Nephron progenitor cell (in vitro differentiated cells): Measurements from ENCODE around the gene CASP10.
A peak's percentile ranks its signal among the peaks of the same experiment; 100 is the strongest.
"Not testable (repeated sequence)": the region's sequence is repeated elsewhere in the genome, so short reads cannot be mapped to it uniquely, and the experiment has no call there.

Source experiments
- DNase-seq: peaks from one replicate; pipeline ENCODE4 v3.0.0; 2021
- H3K27ac Mint-ChIP-seq: 2 replicates; pipeline ENCODE4 v1.8.0; 2021; ENCODE audit warnings: mild to moderate bottlenecking, moderate library complexity, mixed read lengths
- H3K27me3 Mint-ChIP-seq: 2 replicates; pipeline ENCODE4 v1.8.0; 2021; ENCODE audit warnings: mild to moderate bottlenecking, low read depth, mixed read lengths; ENCODE audit not compliant: poor library complexity
- H3K36me3 Mint-ChIP-seq: 2 replicates; pipeline ENCODE4 v1.8.0; 2021; ENCODE audit warnings: low read depth, mixed read lengths
- H3K4me1 Mint-ChIP-seq: 2 replicates; pipeline ENCODE4 v1.8.0; 2021; ENCODE audit warnings: mixed read lengths
- H3K4me3 Mint-ChIP-seq: 2 replicates; pipeline ENCODE4 v1.8.0; 2021; ENCODE audit warnings: mild to moderate bottlenecking, moderate library complexity, mixed read lengths
- H3K9me3 Mint-ChIP-seq: 2 replicates; pipeline ENCODE4 v1.8.0; 2021; ENCODE audit warnings: mild to moderate bottlenecking, moderate library complexity, mixed read lengths
- TF ChIP-seq, protein P1 (sequence below): fragments of 200-600 bp; sonication (generic); IDR thresholded peaks from 2 replicates; pipeline ENCODE4 v1.5.0; 2021; ENCODE audit warnings: antibody characterized with exemption

CASP10 gene

DNA sequence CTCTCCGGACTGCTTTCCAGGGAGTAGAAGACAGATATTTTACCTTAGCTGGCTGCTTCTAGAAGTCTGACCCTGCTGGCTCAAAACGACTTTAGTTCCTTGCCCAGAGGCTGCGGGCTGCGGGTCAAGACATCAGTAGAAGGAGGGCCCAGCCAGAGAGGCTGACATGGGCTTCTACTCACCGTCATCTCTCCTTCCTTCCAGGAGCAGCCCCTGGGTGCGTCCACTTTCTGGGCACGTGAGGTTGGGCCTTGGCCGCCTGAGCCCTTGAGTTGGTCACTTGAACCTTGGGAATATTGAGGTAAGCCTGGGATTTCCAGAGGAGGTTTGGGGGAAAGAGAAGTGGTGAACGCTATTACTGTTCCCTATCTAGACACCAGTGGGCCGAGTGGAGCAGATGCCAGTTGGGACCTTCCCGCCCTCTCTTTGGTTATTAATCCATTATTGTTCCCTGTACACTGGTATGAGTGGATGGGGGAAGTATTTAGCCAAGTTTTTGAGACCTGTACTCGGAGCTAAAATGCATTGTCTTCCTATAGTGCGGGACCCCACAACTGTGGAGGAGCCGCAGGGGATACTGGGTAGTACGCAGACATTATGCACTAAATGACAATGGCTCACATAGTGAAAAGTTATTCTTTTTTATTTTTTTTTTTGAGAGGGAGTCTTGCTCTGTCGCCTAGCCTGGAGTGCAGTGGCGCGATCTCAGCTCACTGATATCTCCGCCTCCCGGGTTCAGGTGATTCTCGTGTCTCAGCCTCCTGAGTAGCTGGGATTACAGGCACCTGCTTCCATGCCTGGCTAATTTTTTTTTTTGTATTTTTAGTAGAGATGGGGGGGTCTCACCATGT is 51.1 kb downstream of the CASP10 start:
- Mint-ChIP-seq H3K9me3 (peaks cover 5% of the 10 kb centered on the region), H3K27me3 (peaks cover 20% of the 10 kb centered on the region), H3K27ac (no peak overlapping the region), H3K36me3 (no peaks in the 10 kb centered on the region), H3K4me3 (no peak overlapping the region), H3K4me1 (no peaks in the 10 kb centered on the region)
- TF ChIP-seq, protein P1, sequence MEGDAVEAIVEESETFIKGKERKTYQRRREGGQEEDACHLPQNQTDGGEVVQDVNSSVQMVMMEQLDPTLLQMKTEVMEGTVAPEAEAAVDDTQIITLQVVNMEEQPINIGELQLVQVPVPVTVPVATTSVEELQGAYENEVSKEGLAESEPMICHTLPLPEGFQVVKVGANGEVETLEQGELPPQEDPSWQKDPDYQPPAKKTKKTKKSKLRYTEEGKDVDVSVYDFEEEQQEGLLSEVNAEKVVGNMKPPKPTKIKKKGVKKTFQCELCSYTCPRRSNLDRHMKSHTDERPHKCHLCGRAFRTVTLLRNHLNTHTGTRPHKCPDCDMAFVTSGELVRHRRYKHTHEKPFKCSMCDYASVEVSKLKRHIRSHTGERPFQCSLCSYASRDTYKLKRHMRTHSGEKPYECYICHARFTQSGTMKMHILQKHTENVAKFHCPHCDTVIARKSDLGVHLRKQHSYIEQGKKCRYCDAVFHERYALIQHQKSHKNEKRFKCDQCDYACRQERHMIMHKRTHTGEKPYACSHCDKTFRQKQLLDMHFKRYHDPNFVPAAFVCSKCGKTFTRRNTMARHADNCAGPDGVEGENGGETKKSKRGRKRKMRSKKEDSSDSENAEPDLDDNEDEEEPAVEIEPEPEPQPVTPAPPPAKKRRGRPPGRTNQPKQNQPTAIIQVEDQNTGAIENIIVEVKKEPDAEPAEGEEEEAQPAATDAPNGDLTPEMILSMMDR = no peak
- no peak for DNase-seq

DNA sequence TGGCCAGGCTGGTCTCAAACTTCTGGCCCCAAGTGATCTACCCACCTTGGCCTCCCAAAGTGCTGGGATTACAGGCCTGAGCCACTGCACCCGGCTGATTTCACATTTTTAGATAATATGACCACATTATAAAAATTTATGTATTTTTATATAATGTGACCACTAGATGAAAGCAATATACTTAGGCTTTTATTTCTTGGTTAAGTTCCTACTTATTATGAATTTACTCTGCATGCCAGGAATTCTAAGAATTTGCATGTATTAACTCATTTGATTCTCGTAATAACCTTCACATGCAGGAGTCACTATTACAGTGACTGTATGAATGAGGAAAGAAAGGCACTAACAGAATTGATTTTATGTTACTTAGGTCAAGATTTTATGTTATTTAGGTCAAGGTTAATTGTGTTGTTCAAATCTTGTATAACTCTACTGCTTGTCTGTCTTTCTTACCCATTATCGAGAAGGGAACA is 51.8 kb downstream of the CASP10 start:
- Mint-ChIP-seq H3K27ac (no peak overlapping the region), H3K4me1 (no peaks in the 10 kb centered on the region), H3K4me3 (no peak overlapping the region), H3K27me3 (peaks cover 17% of the 10 kb centered on the region), H3K36me3 (no peaks in the 10 kb centered on the region), H3K9me3 (peaks cover 9% of the 10 kb centered on the region)
- DNase-seq = no peak
- TF ChIP-seq, protein P1 = no peak

DNA sequence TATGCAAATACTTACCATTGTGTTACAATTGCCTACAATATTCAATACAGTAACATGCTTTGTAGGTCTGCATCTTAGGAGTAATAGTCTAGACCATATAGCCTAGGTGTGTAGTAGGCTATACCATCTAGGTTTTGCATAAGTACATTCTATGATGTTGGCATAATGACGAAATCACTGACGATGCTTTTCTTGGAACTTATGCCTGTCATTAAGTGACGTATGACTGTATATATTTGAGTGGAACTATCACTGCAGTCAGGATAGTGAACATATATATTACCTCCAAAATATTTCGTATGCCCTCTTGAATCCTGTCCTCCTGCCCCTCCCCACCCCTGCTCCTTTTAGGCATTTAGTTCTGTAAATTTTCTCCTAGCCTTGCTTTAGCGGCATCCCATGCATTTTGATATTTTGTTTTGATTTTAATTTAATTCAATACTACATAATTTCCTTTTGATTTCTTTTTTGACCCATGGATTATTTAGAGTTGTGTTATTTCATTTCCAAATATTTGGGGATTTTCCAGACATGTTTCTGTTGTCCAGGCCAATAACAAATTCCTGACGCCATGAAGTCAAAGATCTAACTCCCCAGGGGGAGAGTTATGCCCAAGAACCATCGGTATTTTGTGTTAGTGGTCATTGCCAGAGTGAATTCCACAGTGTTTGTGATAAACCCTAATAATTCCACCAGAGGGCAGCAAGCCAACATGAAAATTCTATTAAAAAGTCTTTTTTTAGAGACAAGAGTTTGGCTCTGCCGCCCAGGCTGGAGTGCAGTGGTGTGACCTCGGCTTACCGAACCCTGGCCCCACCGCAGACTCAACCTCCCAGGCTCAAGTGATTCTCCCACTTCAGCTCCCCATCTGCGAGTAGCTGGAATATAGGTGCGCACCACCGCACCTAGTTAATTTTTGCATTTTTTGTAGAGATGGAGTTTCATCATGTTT is 53.2 kb downstream of the CASP10 start:
- DNase-seq = peak; percentile 42
- no peak overlapping the region for H3K4me3 Mint-ChIP-seq
- TF ChIP-seq, protein P1 = peak; percentile 60

GRCh38 chr2:201237486-201238123 is 54.7 kb downstream of the CASP10 start:
- H3K9me3 Mint-ChIP-seq = peaks cover 29% of the 10 kb centered on the region
- H3K27ac Mint-ChIP-seq = no peak overlapping the region
- no peaks in the 10 kb centered on the region for H3K4me1 Mint-ChIP-seq
- peaks cover 10% of the 10 kb centered on the region for H3K27me3 Mint-ChIP-seq
- H3K4me3 Mint-ChIP-seq = no peak overlapping the region
- H3K36me3 Mint-ChIP-seq = no peaks in the 10 kb centered on the region
- TF ChIP-seq, protein P1 = no peak
- DNase-seq = no peak

More for the DNA sequence above, 53.2 kb downstream of the CASP10 start:
- H3K9me3 Mint-ChIP-seq = peaks cover 21% of the 10 kb centered on the region
- peaks cover 10% of the 10 kb centered on the region for H3K27me3 Mint-ChIP-seq
- no peaks in the 10 kb centered on the region for H3K4me1 Mint-ChIP-seq
- no peak overlapping the region for H3K27ac Mint-ChIP-seq
- no peaks in the 10 kb centered on the region for H3K36me3 Mint-ChIP-seq

DNA sequence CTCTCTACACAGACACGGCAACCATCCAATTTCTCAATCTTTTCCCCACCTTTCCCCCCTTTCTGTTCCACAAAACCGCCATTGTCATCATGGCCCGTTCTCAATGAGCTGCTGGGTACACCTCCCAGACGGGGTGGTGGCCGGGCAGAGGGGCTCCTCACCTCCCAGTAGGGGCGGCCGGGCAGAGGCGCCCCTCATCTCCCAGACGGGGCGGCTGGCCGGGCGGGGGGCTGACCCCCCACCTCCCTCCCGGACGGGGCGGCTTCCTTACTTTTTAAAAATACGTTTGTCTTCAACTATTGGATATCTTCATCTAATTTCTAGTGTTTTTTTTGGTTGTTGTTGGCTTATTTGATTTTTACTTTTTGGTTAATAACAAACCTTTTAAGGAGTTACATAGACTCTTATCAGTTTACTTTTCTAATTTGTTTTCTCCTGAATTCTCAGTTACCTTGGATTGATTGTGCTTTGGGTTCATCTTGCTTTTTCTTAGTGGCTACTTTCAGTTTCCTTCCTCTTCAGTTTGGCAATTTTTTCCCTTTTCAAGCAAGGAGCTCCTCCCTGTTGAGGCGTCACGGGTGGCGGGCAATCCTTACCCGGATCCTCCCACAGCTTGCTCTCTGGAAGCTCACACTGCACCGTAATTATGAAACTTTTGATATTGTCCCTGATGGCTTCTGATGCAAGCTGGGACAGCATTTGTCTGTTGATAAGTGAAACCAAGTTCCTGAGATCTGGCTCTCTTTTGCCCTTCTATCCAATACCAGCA is 56.4 kb downstream of the CASP10 start:
- not testable (repeated sequence) for H3K4me3 Mint-ChIP-seq, DNase-seq, H3K4me1 Mint-ChIP-seq, H3K36me3 Mint-ChIP-seq, H3K27ac Mint-ChIP-seq
- H3K27me3 Mint-ChIP-seq = peaks cover 10% of the 10 kb centered on the region
- peaks cover 29% of the 10 kb centered on the region for H3K9me3 Mint-ChIP-seq
